Glomerular visceral epithelial cell (primary cell): ENCODE results near the gene TIGD4.

Source experiments
- DNase-seq: peaks from one replicate; pipeline ENCODE4 v3.0.0-alpha.2; 2016; ENCODE audit errors: extremely low spot score

The TIGD4 gene

DNA sequence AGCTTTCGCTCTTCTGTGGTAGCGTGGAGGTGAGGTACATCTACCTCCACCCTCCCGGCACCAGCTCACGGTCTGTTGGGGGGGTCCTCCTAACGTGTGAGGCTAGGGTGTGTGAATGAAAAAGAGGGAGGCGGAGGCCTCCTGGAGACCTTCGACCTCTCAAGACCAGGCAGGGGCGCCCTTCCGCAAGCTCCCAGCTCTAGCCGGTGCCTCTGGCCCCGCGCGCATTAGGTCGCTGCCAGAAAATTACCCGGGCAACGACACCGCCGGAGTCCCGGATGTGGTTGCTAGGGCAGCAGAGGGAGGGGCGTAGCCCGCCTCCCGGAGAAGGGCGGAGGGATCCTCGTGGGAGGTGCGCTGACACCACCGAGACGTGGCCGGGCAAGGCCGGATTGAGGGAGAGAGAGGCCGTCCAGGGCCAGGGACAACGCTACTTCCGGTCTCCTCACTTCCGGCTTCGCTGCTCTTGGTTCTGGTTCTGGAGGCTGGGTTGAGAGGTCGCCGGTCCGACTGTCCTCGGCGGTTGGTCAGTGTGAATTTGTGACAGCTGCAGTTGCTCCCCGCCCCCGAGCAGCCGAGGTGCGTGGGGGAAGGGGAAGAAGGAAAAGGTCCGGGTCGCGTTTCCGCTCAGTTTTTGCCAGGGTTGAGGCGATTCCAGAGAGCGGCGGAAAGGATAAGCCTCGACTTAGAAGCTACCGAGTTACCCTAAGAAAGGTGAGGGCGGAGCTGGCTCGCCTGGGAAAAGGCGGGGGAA, at the start of gene TIGD4, which contains the start of gene ARFIP1:
TIGD4 (minus strand) TSS at position 218 of the 754 bp plus-strand sequence. CDS start 8,726 bp downstream, outside the sequence.
ARFIP1 (plus strand) TSS at position 442 of the 754 bp plus-strand sequence. CDS start 49,680 bp downstream, outside the sequence.
- DNase-seq: peak; percentile 99

DNA sequence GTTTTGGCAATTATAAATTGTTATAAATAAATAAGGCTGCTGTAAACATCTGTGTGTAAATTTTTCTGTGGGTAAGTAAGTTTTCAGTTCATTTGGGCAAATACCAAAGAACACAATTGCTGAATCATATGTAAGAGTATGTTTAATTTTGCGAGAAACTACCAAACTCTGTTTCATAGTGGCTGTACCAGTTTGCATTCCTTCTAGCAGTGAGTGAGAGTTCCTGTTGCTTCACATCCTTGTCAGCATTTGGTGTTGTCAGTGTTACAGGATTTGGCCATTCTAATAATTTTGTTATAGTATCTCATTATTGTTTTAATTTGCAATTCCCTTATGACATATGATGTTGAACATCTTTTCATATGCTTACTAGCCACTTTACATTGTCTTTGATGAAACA, 48.6 kb upstream of the TIGD4 start:
- no peak for DNase-seq

DNA sequence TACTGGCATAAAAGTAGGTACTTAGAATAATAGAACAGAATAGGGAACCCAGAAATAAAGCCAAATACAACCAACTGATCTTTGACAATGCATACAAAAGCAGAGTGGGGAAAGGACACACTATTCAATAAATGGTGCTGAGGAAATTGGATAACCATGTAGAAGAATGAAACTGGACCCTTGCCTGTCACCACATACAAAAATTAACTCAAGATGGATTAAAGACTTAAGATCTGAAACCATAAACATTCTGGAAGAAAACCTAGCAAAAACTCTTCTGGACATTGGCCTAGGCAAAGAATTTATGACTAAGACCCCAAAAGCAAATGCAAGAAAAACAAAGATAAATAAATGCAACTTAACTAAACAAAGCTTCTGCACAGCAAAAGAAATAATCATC, 45.8 kb upstream of the TIGD4 start:
- DNase-seq: no peak

DNA sequence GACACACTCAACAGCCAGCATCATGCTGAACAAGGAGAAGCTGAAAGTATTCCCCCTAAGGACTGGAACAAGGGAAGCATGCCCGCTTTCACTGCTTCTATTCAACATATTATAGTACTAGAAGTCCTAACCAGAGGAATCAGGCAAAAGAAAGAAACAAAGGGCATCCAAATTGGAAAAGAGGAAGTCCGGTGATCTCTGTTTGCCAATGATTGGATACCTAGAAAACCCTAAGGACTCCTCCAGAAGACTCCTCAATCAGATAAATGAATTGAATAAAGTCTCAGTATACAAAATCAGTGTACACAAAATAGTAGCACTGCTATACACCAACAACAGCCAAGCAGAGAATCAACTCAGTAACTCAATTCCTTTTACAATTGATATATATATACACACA, 45.0 kb upstream of the TIGD4 start:
- DNase-seq: no peak

DNA sequence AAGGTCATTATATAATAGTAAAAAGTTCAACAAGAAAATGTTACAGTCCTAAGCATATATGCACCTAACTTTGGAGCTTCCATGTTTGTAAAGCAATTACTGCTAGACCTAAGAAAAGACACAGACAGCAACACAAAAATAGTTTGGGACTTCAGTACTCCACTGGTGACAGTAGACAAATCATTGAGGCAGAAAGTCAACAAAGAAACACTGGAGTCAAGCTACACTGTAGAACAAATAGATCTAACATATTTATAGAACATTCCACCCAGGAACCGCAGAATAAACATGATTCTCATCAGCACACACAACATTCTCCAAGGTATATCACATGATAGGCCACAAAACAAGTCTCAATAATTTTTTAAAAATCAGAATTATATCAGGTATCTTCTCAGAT, 42.8 kb upstream of the TIGD4 start:
- no peak for DNase-seq

DNA sequence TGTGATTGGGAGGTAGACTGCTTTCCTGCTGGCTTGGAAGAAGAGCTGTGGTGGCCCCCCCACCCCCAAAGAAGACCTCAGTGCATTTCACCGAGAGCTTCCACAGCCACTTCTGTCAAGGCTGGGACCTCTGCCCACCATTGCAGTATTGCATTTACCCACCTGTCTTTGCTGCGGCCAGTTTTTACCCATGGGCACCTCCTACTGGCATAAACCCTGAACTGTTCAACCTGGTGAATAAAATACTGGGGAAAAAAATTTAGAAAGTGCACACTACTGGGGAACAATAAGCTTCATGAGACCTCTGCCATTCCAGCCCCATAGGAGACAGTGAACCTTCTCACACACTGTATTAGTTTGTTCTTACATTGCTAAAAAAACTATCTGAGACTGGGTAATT, 40.5 kb upstream of the TIGD4 start:
- no peak for DNase-seq

DNA sequence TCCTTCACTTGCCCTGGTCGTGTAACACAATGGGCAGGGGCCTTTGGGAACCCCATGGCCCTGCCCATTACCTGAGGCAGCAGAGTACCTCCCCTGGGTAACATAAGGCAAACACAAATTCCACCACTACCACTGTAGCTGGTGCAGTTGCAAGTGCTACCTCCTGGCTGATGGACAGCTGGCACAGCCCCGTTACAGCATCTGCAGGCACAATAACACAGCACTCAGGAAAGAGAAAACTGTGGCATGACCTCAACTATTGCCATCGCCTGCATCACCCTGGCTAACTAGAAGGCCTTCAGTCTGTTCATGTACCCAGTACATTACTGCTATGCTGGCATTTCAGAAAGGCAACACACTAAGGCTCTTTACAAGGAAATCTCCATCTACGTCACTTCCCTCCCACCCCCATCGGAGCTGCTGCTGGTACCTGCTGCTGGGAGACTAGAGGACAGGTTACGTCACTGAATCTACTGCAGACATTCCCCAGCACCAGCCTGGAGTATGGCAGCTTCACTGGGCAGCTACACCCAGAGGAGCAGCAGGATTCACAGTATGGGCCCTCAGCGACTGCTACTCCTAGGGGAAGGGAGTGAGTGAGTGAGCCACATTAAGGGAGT, 39.6 kb upstream of the TIGD4 start:
- DNase-seq: no peak

DNA sequence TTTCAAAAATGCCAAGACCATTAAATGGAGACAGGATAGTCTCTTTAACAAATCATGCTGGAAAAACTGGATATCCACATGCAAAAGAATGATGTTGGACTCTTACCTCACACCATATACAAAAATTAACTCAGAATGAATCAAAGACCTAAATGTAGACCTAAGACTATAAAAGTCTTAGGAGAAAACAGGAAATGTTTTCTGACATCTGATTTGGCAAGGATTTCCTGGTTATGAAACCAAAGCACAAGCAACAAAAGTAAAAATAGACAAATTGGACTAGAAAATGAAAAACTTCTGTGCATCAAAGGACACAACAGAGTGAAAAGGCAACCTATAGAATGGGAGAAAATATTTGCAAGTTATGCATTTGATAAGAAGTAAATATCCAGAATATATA, 37.8 kb upstream of the TIGD4 start:
- no peak for DNase-seq

DNA sequence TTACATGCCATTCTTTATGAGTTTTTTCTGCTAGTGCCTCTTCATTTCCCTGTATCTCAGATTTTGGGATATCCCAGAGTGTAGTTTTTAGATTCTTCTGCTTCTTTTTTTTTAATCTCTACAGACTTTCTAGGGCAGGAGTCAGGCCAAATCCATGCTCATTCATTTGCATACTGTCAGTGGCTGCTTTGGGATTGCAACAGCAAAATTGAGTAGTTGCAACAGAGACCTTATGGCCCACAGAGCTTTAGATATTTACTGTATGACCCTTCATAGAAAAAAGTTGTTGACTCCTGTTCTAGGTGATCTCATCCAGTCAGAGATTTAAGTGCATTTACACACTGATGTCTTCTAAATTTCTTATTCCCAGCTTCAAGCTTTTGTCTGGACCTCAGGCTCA, 35.5 kb upstream of the TIGD4 start:
- no peak for DNase-seq

DNA sequence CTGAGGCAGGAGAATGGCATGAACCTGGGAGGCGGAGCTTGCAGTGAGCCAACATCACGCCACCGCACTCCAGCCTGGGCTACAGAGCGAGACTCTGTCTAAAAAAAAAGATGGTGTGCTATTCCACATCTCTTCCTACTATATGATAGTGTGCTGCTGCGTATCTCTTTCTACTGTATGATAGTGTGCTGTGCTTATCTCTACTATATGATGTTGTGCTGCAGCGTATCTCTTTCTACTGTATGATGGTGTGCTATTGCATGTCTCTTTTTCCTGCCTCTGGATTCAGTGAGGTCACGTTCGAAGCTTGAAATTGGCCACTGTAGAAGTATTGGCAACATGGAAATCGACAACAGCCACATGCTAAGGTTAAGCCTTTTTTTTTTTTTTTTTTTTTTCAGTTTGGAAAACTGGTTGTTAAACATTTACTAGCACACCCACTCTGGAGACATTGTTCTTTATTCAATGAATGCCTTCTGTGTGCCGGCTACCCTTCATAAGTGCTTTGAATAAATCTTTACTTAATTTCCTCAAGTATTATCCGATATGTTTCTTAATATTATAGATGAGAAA, 31.3 kb upstream of the TIGD4 start:
- no peak for DNase-seq

DNA sequence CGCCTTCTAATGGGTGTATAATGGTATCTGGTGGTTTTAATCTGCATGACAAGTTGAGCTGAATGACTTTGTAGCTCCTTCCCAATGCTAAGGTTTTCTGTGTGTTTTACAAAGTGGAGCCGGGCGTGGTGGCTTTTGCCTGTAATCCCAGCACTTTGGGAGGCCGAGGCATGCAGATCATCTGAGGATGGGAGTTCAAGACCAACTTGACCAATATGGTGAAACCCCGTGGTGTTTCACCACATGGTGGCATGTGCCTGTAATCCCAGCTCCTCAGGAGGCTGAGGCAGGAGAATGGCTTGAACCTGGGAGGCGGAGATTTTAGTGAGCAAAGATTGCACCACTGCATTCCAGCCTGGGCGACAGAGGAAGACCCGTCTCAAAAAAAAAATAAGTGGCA, 29.1 kb upstream of the TIGD4 start:
- no peak for DNase-seq

DNA sequence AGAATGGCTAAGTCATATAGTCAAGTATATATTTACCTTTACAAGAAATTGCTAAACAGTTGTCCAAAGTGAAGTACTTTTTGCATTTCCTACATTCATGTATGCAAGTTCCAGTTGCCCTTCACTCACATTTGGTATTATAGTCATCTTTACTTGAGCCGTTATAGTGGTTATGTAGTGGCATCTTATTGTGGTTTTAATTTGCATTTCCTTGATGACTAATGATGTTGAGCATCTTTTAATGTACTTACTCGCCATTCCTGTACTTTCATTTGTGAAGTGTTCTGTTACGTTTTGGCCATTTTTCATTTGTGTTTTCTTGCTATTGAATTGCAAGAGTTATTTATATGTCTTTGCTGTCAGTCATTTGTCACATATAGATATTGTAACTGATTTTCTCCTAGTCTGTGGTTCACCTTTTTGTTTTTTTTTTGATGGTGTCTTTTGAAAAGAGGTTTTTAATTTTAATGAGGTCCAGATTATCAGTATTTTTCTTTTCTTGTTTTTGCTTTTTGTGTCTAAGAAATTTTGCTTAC, 27.8 kb upstream of the TIGD4 start:
- DNase-seq: peak; percentile 13

DNA sequence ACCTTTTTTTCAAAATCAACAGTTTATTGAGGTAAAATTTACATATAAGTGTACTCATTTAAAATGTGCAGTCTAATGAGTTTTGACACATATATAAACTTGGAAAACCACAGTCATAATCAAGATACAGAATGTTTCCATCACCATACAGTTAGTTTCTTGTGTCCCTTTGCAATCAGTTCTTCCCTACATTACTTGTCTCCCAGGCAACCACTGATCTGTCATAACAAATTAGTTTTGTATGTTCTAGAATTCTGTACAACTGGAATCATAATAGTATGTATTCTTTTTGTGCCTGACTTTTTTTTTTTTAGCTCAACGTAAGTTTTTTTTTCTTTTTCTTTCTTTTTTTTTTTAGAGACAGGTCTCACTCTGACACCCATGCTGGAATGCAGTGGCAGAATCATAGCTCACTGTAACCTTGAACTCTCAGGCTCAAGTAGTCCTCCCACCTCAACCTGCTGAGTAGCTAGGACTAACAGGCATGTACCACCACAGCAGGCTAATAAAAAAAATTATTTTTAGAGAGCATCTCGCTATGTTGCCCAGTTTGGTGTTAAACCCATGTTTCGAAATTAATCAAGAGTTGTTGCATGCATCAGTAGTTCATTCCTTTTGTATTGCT, 27.1 kb upstream of the TIGD4 start:
- no peak for DNase-seq

DNA sequence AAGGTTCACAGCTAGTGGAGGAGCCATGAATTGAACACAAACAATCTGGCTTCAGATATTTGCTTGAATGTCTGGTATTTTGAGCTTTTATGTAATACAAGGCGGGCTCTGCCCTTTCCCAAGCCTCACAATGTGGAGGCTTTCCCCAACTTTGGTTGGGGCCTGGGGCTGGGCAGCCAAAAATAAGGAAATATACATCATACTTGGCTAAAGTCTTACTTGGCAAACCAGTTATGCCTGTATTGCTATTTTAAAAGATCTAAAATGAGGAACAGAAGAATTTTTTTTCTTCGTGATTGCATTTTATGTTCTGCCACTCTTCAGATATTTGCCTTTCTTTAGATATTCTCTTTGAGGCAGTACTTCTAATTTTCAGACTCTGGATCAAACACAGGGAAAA, 26.3 kb upstream of the TIGD4 start:
- DNase-seq: no peak

DNA sequence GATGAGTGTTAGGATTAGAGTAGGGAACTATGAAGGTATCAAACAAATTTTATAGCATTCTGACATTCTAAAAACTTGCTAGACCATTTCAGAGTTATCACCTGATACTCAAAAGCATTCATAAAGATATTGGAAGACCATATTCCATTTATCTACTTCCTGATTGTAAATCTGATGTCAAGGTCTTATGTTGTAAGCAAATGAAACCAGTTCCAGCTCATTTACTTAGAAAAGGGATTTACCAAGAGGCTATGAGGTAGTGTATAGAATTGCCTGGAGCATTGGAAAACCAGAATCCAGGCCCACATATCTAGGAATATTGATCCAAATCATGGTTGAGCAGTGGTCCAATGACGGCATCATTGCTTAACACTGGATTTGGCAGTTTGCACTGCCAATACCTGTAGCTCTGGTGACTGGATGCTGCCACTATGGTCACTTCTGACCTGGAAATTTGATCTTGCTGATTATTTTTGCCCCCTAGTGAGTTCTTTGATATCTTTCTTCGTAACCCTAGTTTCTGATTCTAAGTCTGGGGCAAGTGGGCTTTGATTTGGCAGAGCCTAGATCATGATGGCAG, 25.6 kb upstream of the TIGD4 start:
- DNase-seq: no peak

DNA sequence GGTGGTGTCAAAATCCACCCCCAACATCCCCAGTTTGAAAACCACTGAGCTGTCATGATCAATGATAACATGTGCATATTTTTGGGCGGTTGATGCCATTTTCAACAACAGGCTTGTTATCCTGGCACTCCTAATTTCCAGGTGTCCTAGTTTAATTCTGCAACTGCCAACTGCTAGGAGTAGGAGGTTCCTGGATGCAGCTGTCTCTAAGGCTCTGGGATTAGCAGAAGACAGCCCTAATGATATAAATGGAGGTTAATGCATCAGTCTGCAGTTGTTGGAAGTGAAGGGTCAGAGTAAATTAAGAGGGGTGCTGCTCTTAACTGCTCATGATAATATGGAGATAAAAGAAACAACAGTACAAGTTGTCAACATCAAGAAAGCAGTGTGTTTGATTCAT, 24.0 kb upstream of the TIGD4 start:
- DNase-seq: no peak

DNA sequence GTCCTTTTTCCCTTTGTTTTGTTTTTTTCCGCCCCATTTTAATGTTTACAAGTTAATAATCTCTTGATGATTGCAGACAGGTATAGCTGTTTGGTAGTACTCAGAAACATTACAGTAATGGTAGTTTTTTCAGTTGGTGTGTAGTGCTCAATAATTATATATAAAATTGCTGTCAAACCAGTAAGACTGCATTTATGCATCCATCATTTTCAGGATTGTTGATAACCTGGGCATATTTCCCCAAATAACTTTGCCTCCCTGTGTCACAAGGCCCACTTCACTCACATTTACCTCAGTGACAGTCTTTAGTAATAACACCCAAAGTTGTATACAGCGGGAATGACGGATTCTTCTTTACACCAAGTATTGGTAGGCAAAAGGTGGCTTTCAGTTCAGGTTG, 16.4 kb upstream of the TIGD4 start:
- DNase-seq: no peak

DNA sequence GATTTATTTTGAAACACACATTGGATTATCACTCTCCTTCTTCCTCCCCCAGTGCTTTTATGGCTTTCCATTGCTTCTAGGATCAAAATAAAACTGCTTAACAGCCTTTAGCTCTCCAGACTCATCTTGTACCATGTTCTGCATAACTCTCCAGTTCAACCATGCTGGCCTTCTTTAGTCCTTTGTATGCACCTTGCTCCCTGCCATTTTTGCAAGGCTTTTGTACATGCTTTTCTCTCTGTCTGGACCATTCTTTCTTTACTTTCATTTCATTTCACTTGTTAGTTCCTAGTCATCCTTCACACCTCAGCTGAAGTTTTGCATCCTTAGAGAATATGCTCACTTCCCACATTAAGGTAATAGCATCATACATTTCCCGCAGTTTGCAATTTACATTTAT, 7.1 kb upstream of the TIGD4 start:
- DNase-seq: no peak

DNA sequence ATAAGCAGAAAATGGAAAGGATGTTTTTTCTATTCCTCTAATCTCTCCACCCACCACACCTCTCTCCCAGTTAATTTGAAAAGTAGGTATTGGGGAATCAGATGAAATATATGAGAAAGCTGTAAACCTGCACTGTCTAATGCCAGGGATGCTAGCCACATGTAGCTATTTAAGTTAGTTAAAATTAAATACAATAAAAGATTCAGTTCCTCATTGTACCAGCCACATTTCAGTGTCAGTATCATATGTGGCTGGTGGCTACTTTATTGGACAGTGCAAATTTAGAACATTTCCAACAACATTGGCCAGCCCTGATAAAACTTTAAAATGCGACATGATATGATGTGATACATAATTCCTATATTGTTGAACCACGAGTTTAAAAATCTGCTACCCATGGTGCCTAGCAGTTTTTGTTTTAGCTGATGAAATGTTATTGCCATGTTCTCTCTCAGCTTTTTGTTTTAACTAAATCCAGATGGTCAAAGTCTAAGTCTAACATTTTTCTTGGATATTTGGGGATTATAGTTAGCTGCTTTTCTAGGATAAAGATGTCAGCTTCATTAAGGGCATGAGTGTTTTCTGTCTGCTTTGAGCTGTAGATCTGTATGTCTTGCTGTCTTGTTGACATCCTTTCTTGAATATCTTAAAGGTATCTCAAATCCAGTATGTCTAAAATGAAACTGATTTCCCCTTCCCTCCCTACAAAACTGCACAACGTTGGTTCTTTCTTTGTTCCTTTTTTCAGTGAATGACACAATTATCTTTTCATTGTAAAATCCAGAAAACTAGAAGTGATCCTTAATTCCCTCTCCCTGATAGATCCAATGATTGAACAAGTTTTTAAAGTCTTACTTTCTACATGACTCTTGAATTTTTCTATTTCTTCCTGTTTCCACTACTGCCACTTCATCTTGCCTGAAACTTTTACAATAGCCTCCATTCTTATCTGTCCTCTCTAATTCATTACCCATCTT, 6.4 kb upstream of the TIGD4 start:
- DNase-seq: no peak

DNA sequence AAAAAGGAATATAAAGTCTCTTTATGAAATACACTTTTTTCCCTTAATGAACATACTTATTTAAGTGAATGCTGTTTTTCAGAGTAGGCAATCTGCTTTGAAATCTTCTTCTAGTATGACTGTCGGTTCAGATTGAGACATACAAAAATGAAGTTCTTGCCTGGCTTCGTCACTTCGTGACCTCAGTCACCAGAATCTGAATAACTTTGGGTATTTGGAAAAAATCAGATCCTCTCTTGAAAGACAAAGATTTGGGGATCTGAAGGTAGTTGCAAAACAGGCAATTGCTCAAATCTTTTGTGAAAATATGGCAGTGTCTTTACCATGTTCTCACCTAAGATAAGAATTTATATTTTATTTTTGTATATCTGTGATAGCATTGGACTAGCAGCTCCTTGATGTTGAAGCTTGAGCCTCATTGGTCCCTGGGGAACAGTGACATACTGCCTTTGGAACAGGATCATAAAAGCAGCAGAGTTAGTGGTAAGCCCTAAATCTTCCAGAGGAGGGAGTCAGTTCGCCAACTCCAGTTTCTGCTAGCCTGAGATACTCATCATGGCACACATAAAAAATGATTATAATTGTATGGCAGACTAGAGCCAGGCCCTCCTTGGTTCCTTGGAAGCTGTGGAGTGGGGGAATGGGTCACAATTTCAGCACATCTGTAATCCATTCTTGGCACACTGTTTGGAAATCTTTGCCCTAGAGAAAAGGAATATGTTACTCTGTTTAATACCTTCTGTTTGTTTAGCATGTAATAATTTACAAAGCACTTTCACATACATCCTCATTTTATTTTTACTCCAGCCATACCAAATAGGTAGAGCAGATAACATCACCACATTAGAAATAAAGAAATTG, 5.2 kb upstream of the TIGD4 start:
- no peak for DNase-seq
